ENCODE results near the gene HJV.

HJV gene

DNA sequence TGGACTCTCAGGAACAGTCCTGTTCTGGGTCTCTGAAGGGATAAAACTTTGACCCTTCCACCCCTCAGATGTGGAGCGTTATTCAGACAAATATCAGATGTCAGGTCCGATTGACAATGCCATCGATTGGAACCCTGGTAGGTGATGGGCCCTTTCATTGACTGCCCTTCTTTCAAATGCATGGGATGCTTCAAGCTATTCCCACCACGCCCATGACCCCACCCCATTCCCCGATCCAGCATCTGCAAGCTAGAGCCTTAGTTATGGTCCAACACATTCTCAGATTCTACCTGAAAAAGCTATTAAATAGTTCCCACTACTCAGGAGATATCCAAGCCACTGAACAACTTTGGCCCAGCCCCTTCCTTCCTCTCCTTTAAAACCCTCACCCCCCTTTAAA, 44.5 kb downstream of the HJV start:
- Histone ChIP-seq H3K27ac (ENCODE audit: low read depth, low read length, poor library complexity, severe bottlenecking) (no peak overlapping the region), H3K9me2 (ENCODE audit: low read depth, low read length) (no peaks in the 10 kb centered on the region), H3K9ac (ENCODE audit: low read length) (no peak overlapping the region), H3K36me3 (ENCODE audit: insufficient read depth, low read length) (peaks cover 5% of the 10 kb centered on the region; the same call in 1 of the 2 replicates), H3K4me1 (ENCODE audit: insufficient read depth, low read length, severe bottlenecking) (peaks cover 39% of the 10 kb centered on the region), H3K4me3 (ENCODE audit: low read depth, low read length, poor library complexity, severe bottlenecking) (no peak overlapping the region), H3K27me3 (ENCODE audit: insufficient read depth, low read length) (no peaks in the 10 kb centered on the region), H2AFZ (ENCODE audit: low read length) (no peak overlapping the region), H3K79me2 (ENCODE audit: insufficient read depth, low read length) (no peaks in the 10 kb centered on the region), H3K9me3 (ENCODE audit: low read length) (no peaks in the 10 kb centered on the region), H3F3A (ENCODE audit: insufficient read depth, low read length) (no peaks in the 10 kb centered on the region), H4K20me1 (ENCODE audit: insufficient read depth, low read length) (no peaks in the 10 kb centered on the region), H3K4me2 (ENCODE audit: low read length) (no peak overlapping the region; the same call in 1 of the 2 replicates)
- TF ChIP-seq EZH2 (IDR thresholded peaks at IDR 0.05; ENCODE audit: borderline replicate concordance, low read length) (no peak), CTCF (IDR thresholded peaks at IDR 0.05; ENCODE audit: low read length) (no peak)

- no peaks in the 10 kb centered on the region for H3K9me2 ChIP-seq (ENCODE audit: low read depth, low read length)
- no peak for TF ChIP-seq EZH2 (IDR thresholded peaks at IDR 0.05; ENCODE audit: borderline replicate concordance, low read length)
- TF ChIP-seq CTCF (IDR thresholded peaks at IDR 0.05; ENCODE audit: low read length) = no peak
- H3F3A ChIP-seq (ENCODE audit: insufficient read depth, low read length) = no peaks in the 10 kb centered on the region
- no peaks in the 10 kb centered on the region for H4K20me1 ChIP-seq (ENCODE audit: insufficient read depth, low read length)
- H2AFZ ChIP-seq (ENCODE audit: low read length) = no peak overlapping the region
- H3K9me3 ChIP-seq (ENCODE audit: low read length) = no peaks in the 10 kb centered on the region
- H3K79me2 ChIP-seq (ENCODE audit: insufficient read depth, low read length) = no peaks in the 10 kb centered on the region
- H3K4me1 ChIP-seq (ENCODE audit: insufficient read depth, low read length, severe bottlenecking) = peaks cover 33% of the 10 kb centered on the region
- no peak overlapping the region for H3K4me3 ChIP-seq (ENCODE audit: low read depth, low read length, poor library complexity, severe bottlenecking)
- no peak overlapping the region for H3K27ac ChIP-seq (ENCODE audit: low read depth, low read length, poor library complexity, severe bottlenecking)
- no peak overlapping the region for H3K4me2 ChIP-seq (ENCODE audit: low read length)
- H3K9ac ChIP-seq (ENCODE audit: low read length) = no peak overlapping the region
- no peaks in the 10 kb centered on the region for H3K27me3 ChIP-seq (ENCODE audit: insufficient read depth, low read length)
- H3K36me3 ChIP-seq (ENCODE audit: insufficient read depth, low read length) = peaks cover 5% of the 10 kb centered on the region; the same call in 1 of the 2 replicates
Measured at GRCh38 chr1:145975216-145975615, 46.3 kb downstream of the HJV start.

DNA sequence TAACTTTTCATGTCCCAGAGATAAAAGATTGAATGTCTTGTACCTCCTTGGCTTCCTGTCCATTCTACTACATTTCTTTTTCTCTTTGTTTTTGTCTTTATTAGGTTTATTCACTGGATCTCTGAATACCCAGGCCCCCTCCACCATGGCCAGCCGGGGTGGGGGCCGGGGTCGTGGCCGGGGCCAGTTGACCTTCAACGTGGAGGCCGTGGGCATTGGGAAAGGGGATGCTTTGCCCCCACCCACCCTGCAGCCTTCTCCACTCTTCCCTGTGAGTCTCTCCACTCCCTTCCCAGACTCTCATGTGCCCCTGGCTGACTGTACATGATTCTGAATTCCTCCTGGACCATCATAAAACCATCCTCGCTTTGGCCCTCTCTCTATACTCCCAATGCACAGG, 46.8 kb downstream of the HJV start:
- Histone ChIP-seq H3K9ac (ENCODE audit: low read length) (no peak overlapping the region), H3K79me2 (ENCODE audit: insufficient read depth, low read length) (no peaks in the 10 kb centered on the region), H3K9me2 (ENCODE audit: low read depth, low read length) (no peaks in the 10 kb centered on the region), H2AFZ (ENCODE audit: low read length) (no peak overlapping the region), H3K9me3 (ENCODE audit: low read length) (no peaks in the 10 kb centered on the region), H3K4me1 (ENCODE audit: insufficient read depth, low read length, severe bottlenecking) (peaks cover 28% of the 10 kb centered on the region), H3K27me3 (ENCODE audit: insufficient read depth, low read length) (no peaks in the 10 kb centered on the region), H3F3A (ENCODE audit: insufficient read depth, low read length) (no peaks in the 10 kb centered on the region), H3K27ac (ENCODE audit: low read depth, low read length, poor library complexity, severe bottlenecking) (no peak overlapping the region), H3K4me3 (ENCODE audit: low read depth, low read length, poor library complexity, severe bottlenecking) (no peak overlapping the region), H3K4me2 (ENCODE audit: low read length) (no peak overlapping the region), H4K20me1 (ENCODE audit: insufficient read depth, low read length) (no peaks in the 10 kb centered on the region), H3K36me3 (ENCODE audit: insufficient read depth, low read length) (peaks cover 5% of the 10 kb centered on the region; the same call in 1 of the 2 replicates)
- TF ChIP-seq EZH2 (IDR thresholded peaks at IDR 0.05; ENCODE audit: borderline replicate concordance, low read length) (no peak), CTCF (IDR thresholded peaks at IDR 0.05; ENCODE audit: low read length) (no peak)

All from OCI-LY1 (cell line).